Measurements from ENCODE around the gene NOL11.

The NOL11 gene

DNA sequence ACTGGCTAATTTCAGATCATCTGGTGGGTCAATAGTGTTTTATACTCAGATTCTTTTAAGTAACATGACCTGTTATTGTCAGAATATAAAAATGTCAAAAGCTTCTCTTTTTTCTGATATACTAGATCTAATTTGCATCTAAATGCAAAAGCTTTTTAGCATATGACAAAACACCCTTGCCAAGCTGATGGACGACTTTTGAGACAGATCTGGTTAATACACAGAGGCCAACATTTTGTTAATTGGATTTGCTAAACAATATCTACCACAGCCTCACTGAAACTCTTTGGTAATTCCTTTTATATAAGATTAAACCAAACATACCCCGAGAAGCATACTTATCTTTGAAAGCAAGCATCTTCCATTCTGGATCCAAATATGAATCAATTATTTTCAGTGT lies 10.3 kb upstream of the NOL11 start:
- no peak overlapping the region for H3K4me3 ChIP-seq (ENCODE audit: low read depth, low read length)
- DNase-seq (ENCODE audit: low read depth) = no peak
- TF ChIP-seq, protein P1, sequence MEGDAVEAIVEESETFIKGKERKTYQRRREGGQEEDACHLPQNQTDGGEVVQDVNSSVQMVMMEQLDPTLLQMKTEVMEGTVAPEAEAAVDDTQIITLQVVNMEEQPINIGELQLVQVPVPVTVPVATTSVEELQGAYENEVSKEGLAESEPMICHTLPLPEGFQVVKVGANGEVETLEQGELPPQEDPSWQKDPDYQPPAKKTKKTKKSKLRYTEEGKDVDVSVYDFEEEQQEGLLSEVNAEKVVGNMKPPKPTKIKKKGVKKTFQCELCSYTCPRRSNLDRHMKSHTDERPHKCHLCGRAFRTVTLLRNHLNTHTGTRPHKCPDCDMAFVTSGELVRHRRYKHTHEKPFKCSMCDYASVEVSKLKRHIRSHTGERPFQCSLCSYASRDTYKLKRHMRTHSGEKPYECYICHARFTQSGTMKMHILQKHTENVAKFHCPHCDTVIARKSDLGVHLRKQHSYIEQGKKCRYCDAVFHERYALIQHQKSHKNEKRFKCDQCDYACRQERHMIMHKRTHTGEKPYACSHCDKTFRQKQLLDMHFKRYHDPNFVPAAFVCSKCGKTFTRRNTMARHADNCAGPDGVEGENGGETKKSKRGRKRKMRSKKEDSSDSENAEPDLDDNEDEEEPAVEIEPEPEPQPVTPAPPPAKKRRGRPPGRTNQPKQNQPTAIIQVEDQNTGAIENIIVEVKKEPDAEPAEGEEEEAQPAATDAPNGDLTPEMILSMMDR (IDR thresholded peaks at IDR 0.05; ENCODE audit: control insufficient read depth, extremely low read depth, insufficient read depth) = no peak

DNA sequence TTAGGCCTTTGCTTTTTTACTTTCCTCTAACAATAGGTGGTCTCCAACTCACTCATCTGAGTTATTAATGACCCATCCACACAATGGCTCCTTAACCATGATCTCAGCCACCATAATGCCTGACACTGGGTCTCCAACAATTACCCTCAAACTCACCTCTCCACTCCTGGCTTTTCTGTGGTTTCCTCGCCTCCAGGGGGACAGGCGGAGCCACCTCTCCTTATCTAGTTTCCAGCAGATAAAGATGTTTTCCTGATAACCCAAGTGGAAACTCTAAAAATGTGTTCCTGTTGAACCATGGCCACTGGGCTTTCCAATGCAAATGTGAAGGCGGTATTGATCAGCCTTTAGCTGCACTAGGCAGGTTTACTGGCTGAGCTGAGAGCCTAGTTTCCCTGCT lies 9.4 kb upstream of the NOL11 start:
- H3K4me3 ChIP-seq (ENCODE audit: low read depth, low read length) = no peak overlapping the region
- no peak for DNase-seq (ENCODE audit: low read depth)
- TF ChIP-seq, protein P1 (IDR thresholded peaks at IDR 0.05; ENCODE audit: control insufficient read depth, extremely low read depth, insufficient read depth) = no peak

DNA sequence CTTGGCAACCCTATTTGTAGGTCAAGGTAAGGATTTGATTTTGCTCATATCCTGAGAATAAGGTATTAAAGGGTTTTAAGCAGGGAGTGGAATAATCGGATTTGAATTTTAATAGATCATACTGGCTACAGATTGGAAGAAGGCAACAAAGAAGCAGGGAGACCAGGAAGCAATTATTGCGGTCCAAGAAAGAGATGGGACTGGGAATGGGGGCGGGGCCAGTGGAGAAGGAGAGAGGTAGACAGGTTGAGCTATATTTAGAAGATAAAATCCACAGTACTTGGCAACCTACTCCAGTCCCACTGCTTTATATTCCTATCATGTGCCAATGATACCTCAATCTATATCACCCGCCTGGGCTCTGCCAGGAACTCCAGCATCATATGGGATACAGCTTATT lies 5.8 kb upstream of the NOL11 start:
- H3K4me3 ChIP-seq (ENCODE audit: low read depth, low read length) = no peak overlapping the region
- no peak for DNase-seq (ENCODE audit: low read depth)
- TF ChIP-seq, protein P1 (IDR thresholded peaks at IDR 0.05; ENCODE audit: control insufficient read depth, extremely low read depth, insufficient read depth) = no peak

GRCh38 chr17:67712375-67712774 lies 5.4 kb upstream of the NOL11 start:
- DNase-seq (ENCODE audit: low read depth) = no peak
- TF ChIP-seq, protein P1 (IDR thresholded peaks at IDR 0.05; ENCODE audit: control insufficient read depth, extremely low read depth, insufficient read depth) = no peak
- H3K4me3 ChIP-seq (ENCODE audit: low read depth, low read length) = no peak overlapping the region

DNA sequence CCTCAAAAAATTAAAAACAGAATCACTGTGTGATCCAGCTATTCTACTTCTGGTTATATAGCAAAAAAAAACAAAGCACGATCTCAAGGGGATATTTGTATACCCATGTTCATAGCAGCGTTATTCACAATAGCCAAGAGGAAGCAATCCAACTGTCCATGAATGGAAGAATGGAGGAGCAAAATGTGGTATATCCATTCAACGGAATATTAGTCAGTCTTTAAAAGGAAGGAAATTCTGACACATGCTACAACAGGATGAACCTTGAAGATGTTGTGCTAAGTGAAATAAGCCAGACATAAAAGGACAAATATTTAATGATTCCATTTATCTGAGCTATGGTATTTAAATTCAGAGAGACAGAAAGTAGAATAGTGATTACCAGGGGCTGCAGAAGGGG lies 4.6 kb upstream of the NOL11 start:
- DNase-seq (ENCODE audit: low read depth) = no peak
- TF ChIP-seq, protein P1 (IDR thresholded peaks at IDR 0.05; ENCODE audit: control insufficient read depth, extremely low read depth, insufficient read depth) = no peak
- no peak overlapping the region for H3K4me3 ChIP-seq (ENCODE audit: low read depth, low read length)

GRCh38 chr17:67716405-67716798 lies 1.3 kb upstream of the NOL11 start:
- TF ChIP-seq, protein P1 (IDR thresholded peaks at IDR 0.05; ENCODE audit: control insufficient read depth, extremely low read depth, insufficient read depth) = no peak
- DNase-seq (ENCODE audit: low read depth) = no peak
- no peak overlapping the region for H3K4me3 ChIP-seq (ENCODE audit: low read depth, low read length)

- peak overlapping the region; percentile 100 for H3K4me3 ChIP-seq (ENCODE audit: low read depth, low read length)
- DNase-seq (ENCODE audit: low read depth) = peak; percentile 2
- TF ChIP-seq, protein P1 (IDR thresholded peaks at IDR 0.05; ENCODE audit: control insufficient read depth, extremely low read depth, insufficient read depth) = no peak
Measured at GRCh38 chr17:67717192-67717623, 528 bp upstream of the NOL11 start.

All from LNCaP clone FGC (cell line).